Astrocyte (in vitro differentiated cells and primary cell): ENCODE measurements around the gene TTC7B. TPM values are rescaled to one million over a fixed set of nuclear protein-coding genes. Genes with fewer than 3 reads are reported as not detected.

Source experiments
- DNase-seq: peaks from one replicate; pipeline ENCODE4 v3.0.0-alpha.2; 2010; ENCODE audit warnings: low read depth
- FAIRE-seq: peaks from 2 replicates; lab custom pipeline; 2011; peaks lifted over from hg19 to GRCh38; lab: Jason Lieb, UNC
- H2AFZ ChIP-seq: 2 replicates; pipeline ENCODE4 v1.6.0; 2012; ENCODE audit warnings: low read depth, low read length, inconsistent platforms
- H3K27ac ChIP-seq: 2 replicates; pipeline ENCODE4 v1.5.1; 2011; ENCODE audit warnings: low read depth, low read length, inconsistent platforms
- H3K27me3 ChIP-seq: 2 replicates; pipeline ENCODE4 v1.6.0; 2011; ENCODE audit warnings: low read length, inconsistent platforms; ENCODE audit not compliant: insufficient read depth
- H3K36me3 ChIP-seq: 2 replicates; pipeline ENCODE4 v1.5.1; 2011; ENCODE audit warnings: low read length, inconsistent platforms; ENCODE audit not compliant: insufficient read depth
- H3K4me1 ChIP-seq: 2 replicates; pipeline ENCODE4 v1.5.1; 2011; ENCODE audit warnings: low read length, inconsistent platforms; ENCODE audit not compliant: insufficient read depth
- H3K4me2 ChIP-seq: 2 replicates; pipeline ENCODE4 v1.6.0; 2012; ENCODE audit warnings: low read length, inconsistent platforms
- H3K4me3 ChIP-seq: 2 replicates; pipeline ENCODE4 v1.5.1; 2011; ENCODE audit warnings: low read depth, mild to moderate bottlenecking, low read length, inconsistent platforms; ENCODE audit not compliant: insufficient read depth
- H3K79me2 ChIP-seq: 2 replicates; pipeline ENCODE4 v1.6.0; 2012; ENCODE audit warnings: mild to moderate bottlenecking, low read length, inconsistent platforms; ENCODE audit not compliant: insufficient read depth
- H3K9ac ChIP-seq: 2 replicates; pipeline ENCODE4 v1.6.0; 2012; ENCODE audit warnings: mild to moderate bottlenecking, low read length, inconsistent platforms
- H3K9me3 ChIP-seq: 2 replicates; pipeline ENCODE4 v1.5.1; 2012; ENCODE audit warnings: low read depth, mild to moderate bottlenecking, low read length, inconsistent platforms; ENCODE audit not compliant: insufficient read depth
- H4K20me1 ChIP-seq: 2 replicates; pipeline ENCODE4 v1.6.0; 2012; ENCODE audit warnings: low read length, inconsistent platforms; ENCODE audit not compliant: insufficient read depth
- H3K27ac Mint-ChIP-seq: one replicate; pipeline ENCODE4 v1.8.0; 2021; ENCODE audit warnings: mild to moderate bottlenecking, mixed read lengths; ENCODE audit not compliant: unreplicated experiment
- H3K27me3 Mint-ChIP-seq: one replicate; pipeline ENCODE4 v1.8.0; 2021; ENCODE audit warnings: low read depth, mixed read lengths; ENCODE audit not compliant: unreplicated experiment
- H3K36me3 Mint-ChIP-seq: one replicate; pipeline ENCODE4 v1.8.0; 2021; ENCODE audit warnings: low read depth, mixed read lengths; ENCODE audit not compliant: unreplicated experiment
- H3K4me1 Mint-ChIP-seq: one replicate; pipeline ENCODE4 v1.8.0; 2021; ENCODE audit warnings: low read depth, mixed read lengths; ENCODE audit not compliant: unreplicated experiment
- H3K4me3 Mint-ChIP-seq: one replicate; pipeline ENCODE4 v1.8.0; 2021; ENCODE audit warnings: mild to moderate bottlenecking, moderate library complexity, mixed read lengths; ENCODE audit not compliant: unreplicated experiment
- H3K9me3 Mint-ChIP-seq: one replicate; pipeline ENCODE4 v1.8.0; 2021; ENCODE audit warnings: mild to moderate bottlenecking, mixed read lengths; ENCODE audit not compliant: unreplicated experiment
- CTCF ChIP-seq: IDR thresholded peaks from 2 replicates; pipeline ENCODE4 v1.5.1; 2011; ENCODE audit warnings: low read depth, mild to moderate bottlenecking, inconsistent platforms, low read length, moderate library complexity; ENCODE audit not compliant: insufficient read depth
- EZH2 ChIP-seq: IDR thresholded peaks from 2 replicates; pipeline ENCODE4 v1.6.1; 2012; ENCODE audit warnings: mild to moderate bottlenecking, low read length, inconsistent platforms; ENCODE audit not compliant: insufficient read depth
- total RNA-seq: library from RNA; stranded (reverse); gene quantifications from 2 replicates; pipeline ENCODE4 v1.2.1, GENCODE V29; 2021

The TTC7B gene
- total RNA-seq, 1 donor from 2014 or later, result 42.1 TPM

GRCh38 chr14:90521084-90521929 lies 294.9 kb downstream of the TTC7B start:
- Histone ChIP-seq H3K4me1 (peaks cover 17% of the 10 kb centered on the region), H3K79me2 (no peaks in the 10 kb centered on the region), H3K27me3 (no peaks in the 10 kb centered on the region), H3K9ac (no peak overlapping the region), H3K36me3 (no peaks in the 10 kb centered on the region), H2AFZ (no peak overlapping the region), H3K4me2 (no peak overlapping the region), H3K27ac (no peak overlapping the region), H4K20me1 (no peaks in the 10 kb centered on the region), H3K4me3 (no peak overlapping the region), H3K9me3 (peaks cover 6% of the 10 kb centered on the region)
- H3K36me3 Mint-ChIP-seq, result peaks cover 5% of the 10 kb centered on the region
- H3K9me3 Mint-ChIP-seq, result peaks cover 7% of the 10 kb centered on the region
- H3K27ac Mint-ChIP-seq, result no peak overlapping the region
- H3K4me1 Mint-ChIP-seq, result peaks cover 5% of the 10 kb centered on the region
- DNase-seq, result peak; percentile 15
- TF ChIP-seq EZH2 (no peak), CTCF (no peak)
- FAIRE-seq, result no peak
- peaks cover 32% of the 10 kb centered on the region for H3K27me3 Mint-ChIP-seq
- H3K4me3 Mint-ChIP-seq, result no peak overlapping the region

- Histone ChIP-seq H3K9me3 (peaks cover 6% of the 10 kb centered on the region), H3K27me3 (no peaks in the 10 kb centered on the region), H3K4me3 (no peak overlapping the region), H3K79me2 (no peaks in the 10 kb centered on the region), H3K9ac (no peak overlapping the region), H2AFZ (no peak overlapping the region), H3K4me2 (no peak overlapping the region), H4K20me1 (no peaks in the 10 kb centered on the region), H3K36me3 (no peaks in the 10 kb centered on the region), H3K4me1 (peaks cover 17% of the 10 kb centered on the region), H3K27ac (no peak overlapping the region)
- no peak for TF ChIP-seq EZH2
- no peak for TF ChIP-seq CTCF
- H3K9me3 Mint-ChIP-seq, result peaks cover 7% of the 10 kb centered on the region
- H3K4me1 Mint-ChIP-seq, result peaks cover 5% of the 10 kb centered on the region
- H3K4me3 Mint-ChIP-seq, result no peak overlapping the region
- no peak for DNase-seq
- H3K27ac Mint-ChIP-seq, result no peak overlapping the region
- H3K27me3 Mint-ChIP-seq, result peaks cover 36% of the 10 kb centered on the region
- H3K36me3 Mint-ChIP-seq, result peaks cover 5% of the 10 kb centered on the region
- FAIRE-seq, result no peak
Observed at GRCh38 chr14:90520326-90520725, 295.9 kb downstream of the TTC7B start.
